Mucosa of descending colon (tissue), 3 donors: ENCODE results near the gene CCDC136. TPM values are rescaled to one million over a fixed set of nuclear protein-coding genes. Genes with fewer than 3 reads are reported as not detected.
A peak's percentile ranks its signal among the peaks of the same experiment; 100 is the strongest.

Experiments used
- ATAC-seq: fragments of 200-7000 bp; cut with Tn5 transposase; one replicate; pipeline ENCODE4 v1.9.1; 2020; ENCODE audit warnings: mild to moderate bottlenecking, moderate library complexity
- DNase-seq, 3 donors: peaks; one replicate each; pipeline ENCODE4 v3.0.0-alpha.2; 2020
- H3K36me3 ChIP-seq: fragments of 200-600 bp; one replicate; pipeline ENCODE4 v1.8.0; 2021; ENCODE audit warnings: low read depth, mild to moderate bottlenecking
- H3K4me1 ChIP-seq: fragments of 200-600 bp; one replicate; pipeline ENCODE4 v1.8.0; 2021; ENCODE audit warnings: low read depth, mild to moderate bottlenecking
- H3K4me3 ChIP-seq: fragments of 200-600 bp; one replicate; pipeline ENCODE4 v1.8.0; 2021; ENCODE audit warnings: mild to moderate bottlenecking
- H3K9me3 ChIP-seq: fragments of 200-600 bp; one replicate; pipeline ENCODE4 v1.8.0; 2021; ENCODE audit warnings: mild to moderate bottlenecking
- intact Hi-C, 2 donors: fragments of 100-400 bp; cut with DNase I in 1 of 2; cut with micrococcal nuclease in 1 of 2; formaldehyde crosslinking; loops; one replicate each; pipeline versions ENCODE4 v1.11.0 to v1.11.1; 2022; cut with DNase I, micrococcal nuclease
- total RNA-seq, 3 donors: library from RNA; stranded (reverse); fragmentation: NEBNext Ultra II Directional in 2 of 3; extraction: Animal tissue kit (Norgen Biotek cat#: 25700) in 2 of 3; gene quantifications; one replicate each; pipeline versions ENCODE4 v1.2.1 to v1.2.4, GENCODE V29; 2021 to 2023
- TF ChIP-seq, protein P1 (sequence below): fragments of 200-600 bp; IDR thresholded peaks from one replicate; pipeline ENCODE4 v1.8.0; 2022; ENCODE audit warnings: antibody characterized with exemption, mild to moderate bottlenecking
- donor health status: DM: no; HTN: no; CAD: no; lungs with moderate emphysema.
- donor health status: DM: no; HTN: no; CAD: no.
- donor health status: DM: no; HTN: yes; CAD: no.

Gene CCDC136
- total RNA-seq, 3 donors from 2014 or later: 2.1 to 37.7 (median 4.1) TPM

DNA sequence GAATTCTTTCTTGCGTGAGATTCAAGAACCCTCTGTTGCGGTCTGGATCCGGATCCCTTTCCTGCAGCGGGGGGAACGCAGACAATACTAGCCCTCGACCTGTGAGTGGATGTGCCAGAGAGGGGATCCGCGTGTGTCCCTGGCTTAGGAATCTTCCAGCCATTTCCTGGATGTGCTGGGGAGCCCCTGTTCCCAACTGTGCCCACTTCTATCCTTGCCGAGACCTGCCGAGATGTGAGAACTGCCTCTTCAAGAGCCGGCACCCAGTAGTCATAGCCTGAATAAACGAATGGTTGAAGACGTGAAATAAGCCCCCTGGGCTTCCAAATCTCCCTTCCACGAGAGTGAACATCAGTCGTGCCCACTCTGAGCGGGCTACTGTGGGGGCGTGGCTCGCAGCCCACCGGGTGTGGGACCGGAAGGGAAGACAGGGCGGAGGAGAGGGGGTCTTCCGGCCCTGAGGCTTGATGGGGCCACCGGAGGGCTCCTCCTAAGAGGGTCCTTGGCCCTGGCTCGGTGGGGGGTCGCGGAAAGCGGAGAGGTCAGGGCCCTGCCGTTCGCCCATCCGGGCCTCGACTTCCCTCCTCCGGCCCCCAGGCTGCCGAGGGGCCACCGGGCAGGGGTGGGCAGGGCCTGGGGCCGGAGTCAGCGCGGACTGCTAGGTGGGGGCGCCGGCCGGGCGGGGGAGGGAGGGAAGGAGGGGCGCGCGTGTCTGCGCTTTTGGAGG lies 1.3 kb upstream of the CCDC136 start:
- ATAC-seq (no peak), DNase-seq (peak in 1 of 3 donors; percentile 45)
- intact Hi-C loops: no loop called here

DNA sequence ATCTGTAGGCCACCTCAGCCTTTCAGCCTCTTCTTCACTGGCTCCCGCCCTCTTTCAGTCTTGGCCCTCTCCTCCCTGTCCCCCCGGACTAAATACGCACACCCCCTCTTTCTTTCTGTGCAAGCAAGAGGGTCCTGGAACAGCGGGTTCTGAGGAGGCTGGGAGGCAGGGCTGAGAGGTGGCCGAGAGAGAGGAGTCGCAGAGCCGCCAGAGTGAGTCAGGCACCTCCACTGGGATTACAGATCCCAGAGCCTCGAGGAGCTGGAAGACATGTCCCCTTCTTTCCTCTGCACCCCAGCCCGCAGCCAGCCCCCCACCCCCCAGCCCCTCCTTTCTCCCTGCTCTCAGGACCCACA lies 182 bp downstream of the CCDC136 start:
- Histone ChIP-seq H3K9me3 (no peaks in the 10 kb centered on the region), H3K4me3 (no peak overlapping the region), H3K4me1 (peaks cover 2% of the 10 kb centered on the region), H3K36me3 (no peaks in the 10 kb centered on the region)
- DNase-seq (no peak), ATAC-seq (no peak)
- intact Hi-C loops: no loop called here
- TF ChIP-seq, protein P1, sequence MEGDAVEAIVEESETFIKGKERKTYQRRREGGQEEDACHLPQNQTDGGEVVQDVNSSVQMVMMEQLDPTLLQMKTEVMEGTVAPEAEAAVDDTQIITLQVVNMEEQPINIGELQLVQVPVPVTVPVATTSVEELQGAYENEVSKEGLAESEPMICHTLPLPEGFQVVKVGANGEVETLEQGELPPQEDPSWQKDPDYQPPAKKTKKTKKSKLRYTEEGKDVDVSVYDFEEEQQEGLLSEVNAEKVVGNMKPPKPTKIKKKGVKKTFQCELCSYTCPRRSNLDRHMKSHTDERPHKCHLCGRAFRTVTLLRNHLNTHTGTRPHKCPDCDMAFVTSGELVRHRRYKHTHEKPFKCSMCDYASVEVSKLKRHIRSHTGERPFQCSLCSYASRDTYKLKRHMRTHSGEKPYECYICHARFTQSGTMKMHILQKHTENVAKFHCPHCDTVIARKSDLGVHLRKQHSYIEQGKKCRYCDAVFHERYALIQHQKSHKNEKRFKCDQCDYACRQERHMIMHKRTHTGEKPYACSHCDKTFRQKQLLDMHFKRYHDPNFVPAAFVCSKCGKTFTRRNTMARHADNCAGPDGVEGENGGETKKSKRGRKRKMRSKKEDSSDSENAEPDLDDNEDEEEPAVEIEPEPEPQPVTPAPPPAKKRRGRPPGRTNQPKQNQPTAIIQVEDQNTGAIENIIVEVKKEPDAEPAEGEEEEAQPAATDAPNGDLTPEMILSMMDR: no peak

More for the DNA sequence above, 1.3 kb upstream of the CCDC136 start:
- Histone ChIP-seq H3K9me3 (no peaks in the 10 kb centered on the region), H3K4me3 (peak overlapping the region; percentile 44), H3K36me3 (no peaks in the 10 kb centered on the region), H3K4me1 (peaks cover 2% of the 10 kb centered on the region)
- TF ChIP-seq, protein P1: no peak

GRCh38 chr7:128792471-128793180 lies 858 bp downstream of the CCDC136 start:
- TF ChIP-seq, protein P1: no peak
- intact Hi-C loops: no loop called here
- H3K4me3 ChIP-seq: no peak overlapping the region
- no peaks in the 10 kb centered on the region for H3K9me3 ChIP-seq
- ATAC-seq (no peak), DNase-seq (no peak)
- H3K36me3 ChIP-seq: no peaks in the 10 kb centered on the region
- H3K4me1 ChIP-seq: peaks cover 2% of the 10 kb centered on the region

- TF ChIP-seq, protein P1: no peak
- Histone ChIP-seq H3K9me3 (no peaks in the 10 kb centered on the region), H3K4me3 (no peak overlapping the region), H3K36me3 (no peaks in the 10 kb centered on the region), H3K4me1 (peaks cover 2% of the 10 kb centered on the region)
- ATAC-seq (no peak), DNase-seq (no peak)
- intact Hi-C loops: no loop called here
Measured at GRCh38 chr7:128793181-128793547, 1.4 kb downstream of the CCDC136 start.

DNA sequence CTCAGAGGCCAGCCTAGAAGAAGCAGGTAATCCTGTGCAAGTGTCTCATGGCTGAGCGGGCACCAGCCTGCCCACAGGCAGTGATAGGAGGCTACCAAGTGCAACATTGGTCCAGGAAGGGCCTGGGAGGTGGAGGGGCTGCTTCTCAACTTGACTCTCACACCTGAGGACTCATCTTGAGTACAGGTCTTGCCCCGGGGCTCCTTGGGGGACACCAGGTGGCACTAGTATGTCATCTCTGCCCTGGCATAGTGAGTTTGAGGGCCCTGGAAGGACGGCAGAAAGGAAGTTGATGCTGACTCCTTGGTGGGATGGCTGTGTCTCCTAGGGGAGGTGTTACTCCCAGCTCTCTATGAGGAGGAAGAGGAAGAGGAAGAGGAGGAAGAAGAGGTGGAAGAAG lies 2.3 kb downstream of the CCDC136 start:
- TF ChIP-seq, protein P1: no peak
- DNase-seq: peak in 1 of 3 donors; percentile 17
- no peak for ATAC-seq
- Histone ChIP-seq H3K36me3 (no peaks in the 10 kb centered on the region), H3K4me1 (peaks cover 2% of the 10 kb centered on the region), H3K9me3 (no peaks in the 10 kb centered on the region), H3K4me3 (no peak overlapping the region)
- intact Hi-C loops: no loop called here
